RWPE2 (cell line): ENCODE data around the gene ITGB1.

Experiments used
- ATAC-seq: fragments of 200-7000 bp; cut with Tn5 transposase; 3 replicates; pipeline ENCODE4 v1.9.1; 2021; ENCODE audit warnings: low read depth
- DNase-seq: peaks from one replicate; pipeline ENCODE4 v3.0.0-alpha.2; 2020; ENCODE audit warnings: low spot score
- H3K27ac ChIP-seq: fragments of 450-650 bp; 2 replicates; pipeline ENCODE4 v1.5.1; 2017; ENCODE audit warnings: mild to moderate bottlenecking; ENCODE audit not compliant: poor library complexity, severe bottlenecking
- H3K27me3 ChIP-seq: fragments of 250-450 bp; sonication (Bioruptor Pico); 2 replicates; pipeline ENCODE4 v1.5.1; 2021; ENCODE audit warnings: mild to moderate bottlenecking, moderate library complexity; ENCODE audit not compliant: insufficient read depth, poor library complexity, severe bottlenecking
- H3K36me3 ChIP-seq: fragments of 250-450 bp; sonication (Bioruptor Pico); 2 replicates; pipeline ENCODE4 v1.5.1; 2020; ENCODE audit warnings: low read depth, mild to moderate bottlenecking, moderate library complexity
- H3K4me1 ChIP-seq: fragments of 250-450 bp; sonication (Bioruptor Pico); 2 replicates; pipeline ENCODE4 v1.5.1; 2021; ENCODE audit warnings: mild to moderate bottlenecking, moderate library complexity; ENCODE audit not compliant: insufficient read depth, poor library complexity, severe bottlenecking
- H3K4me3 ChIP-seq: fragments of 250-450 bp; sonication (Bioruptor Pico); 2 replicates; pipeline ENCODE4 v1.5.1; 2021; ENCODE audit warnings: mild to moderate bottlenecking, moderate library complexity; ENCODE audit not compliant: severe bottlenecking
- H3K9me3 ChIP-seq: fragments of 250-450 bp; sonication (Bioruptor Pico); 2 replicates; pipeline ENCODE4 v1.5.1; 2021; ENCODE audit warnings: mild to moderate bottlenecking, moderate library complexity; ENCODE audit not compliant: severe bottlenecking
- TF ChIP-seq, protein P1 (sequence below): fragments of 450-650 bp; IDR thresholded peaks from one replicate; pipeline ENCODE4 v1.5.1; 2017; ENCODE audit warnings: mild to moderate bottlenecking, moderate library complexity; ENCODE audit not compliant: poor library complexity, severe bottlenecking

The ITGB1 gene

DNA sequence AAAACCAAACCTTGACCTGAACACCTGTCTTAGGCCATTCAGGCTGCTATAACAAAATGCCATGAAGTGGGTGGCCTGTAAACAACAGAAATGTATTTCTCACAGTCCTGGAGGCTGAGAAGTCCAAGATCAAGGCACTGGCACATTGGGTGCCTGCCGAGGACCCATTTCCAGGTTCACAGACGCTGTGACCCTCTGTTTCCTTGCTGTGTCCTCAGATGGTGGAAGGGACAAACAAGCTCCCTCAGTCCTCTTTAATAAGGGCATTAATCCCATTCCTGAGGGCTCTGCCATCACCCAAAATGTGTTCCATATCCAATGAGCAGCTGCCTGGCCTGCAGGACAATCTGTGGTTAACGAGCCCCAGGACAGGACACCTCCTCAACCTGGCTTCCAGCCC is 67.6 kb downstream of the ITGB1 start:
- DNase-seq (no peak), ATAC-seq (no peak)
- H3K27me3 ChIP-seq, result no peaks in the 10 kb centered on the region
- H3K27ac ChIP-seq, result no peak overlapping the region
- H3K4me3 ChIP-seq, result no peak overlapping the region
- peaks cover 9% of the 10 kb centered on the region for H3K36me3 ChIP-seq
- no peaks in the 10 kb centered on the region for H3K9me3 ChIP-seq
- no peaks in the 10 kb centered on the region for H3K4me1 ChIP-seq
- TF ChIP-seq, protein P1, sequence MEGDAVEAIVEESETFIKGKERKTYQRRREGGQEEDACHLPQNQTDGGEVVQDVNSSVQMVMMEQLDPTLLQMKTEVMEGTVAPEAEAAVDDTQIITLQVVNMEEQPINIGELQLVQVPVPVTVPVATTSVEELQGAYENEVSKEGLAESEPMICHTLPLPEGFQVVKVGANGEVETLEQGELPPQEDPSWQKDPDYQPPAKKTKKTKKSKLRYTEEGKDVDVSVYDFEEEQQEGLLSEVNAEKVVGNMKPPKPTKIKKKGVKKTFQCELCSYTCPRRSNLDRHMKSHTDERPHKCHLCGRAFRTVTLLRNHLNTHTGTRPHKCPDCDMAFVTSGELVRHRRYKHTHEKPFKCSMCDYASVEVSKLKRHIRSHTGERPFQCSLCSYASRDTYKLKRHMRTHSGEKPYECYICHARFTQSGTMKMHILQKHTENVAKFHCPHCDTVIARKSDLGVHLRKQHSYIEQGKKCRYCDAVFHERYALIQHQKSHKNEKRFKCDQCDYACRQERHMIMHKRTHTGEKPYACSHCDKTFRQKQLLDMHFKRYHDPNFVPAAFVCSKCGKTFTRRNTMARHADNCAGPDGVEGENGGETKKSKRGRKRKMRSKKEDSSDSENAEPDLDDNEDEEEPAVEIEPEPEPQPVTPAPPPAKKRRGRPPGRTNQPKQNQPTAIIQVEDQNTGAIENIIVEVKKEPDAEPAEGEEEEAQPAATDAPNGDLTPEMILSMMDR, result no peak

DNA sequence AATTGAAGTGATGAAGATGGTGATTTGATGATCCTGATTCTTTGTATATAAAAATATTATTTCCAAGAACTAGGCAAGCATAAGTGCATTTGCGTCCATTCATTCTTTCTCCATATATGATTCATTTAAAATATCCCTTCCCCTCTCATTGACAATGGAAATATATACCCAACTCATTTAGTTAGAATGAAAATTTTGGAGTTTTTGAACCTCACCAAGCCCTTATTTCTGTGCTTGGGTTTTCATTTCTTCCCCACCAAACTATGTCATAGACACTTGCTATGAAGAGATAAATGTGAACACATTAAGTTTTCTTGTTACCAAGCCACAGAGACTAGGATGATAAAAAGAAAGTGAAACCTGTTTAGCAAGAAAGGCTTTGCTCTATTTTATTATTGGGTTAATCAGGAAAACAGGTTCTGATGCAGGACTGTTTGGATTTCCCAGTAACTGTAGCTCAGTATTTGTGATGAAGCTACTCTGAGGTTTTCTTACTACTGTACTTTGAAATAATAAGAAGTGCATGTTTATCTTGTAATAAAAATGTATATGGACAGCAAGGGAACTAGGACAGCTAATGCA is 68.3 kb downstream of the ITGB1 start:
- Histone ChIP-seq H3K36me3 (peaks cover 7% of the 10 kb centered on the region; the same call in 1 of the 2 replicates), H3K9me3 (no peaks in the 10 kb centered on the region), H3K4me3 (no peak overlapping the region), H3K4me1 (no peaks in the 10 kb centered on the region), H3K27me3 (no peaks in the 10 kb centered on the region), H3K27ac (no peak overlapping the region)
- ATAC-seq (no peak), DNase-seq (no peak)
- TF ChIP-seq, protein P1, result no peak

DNA sequence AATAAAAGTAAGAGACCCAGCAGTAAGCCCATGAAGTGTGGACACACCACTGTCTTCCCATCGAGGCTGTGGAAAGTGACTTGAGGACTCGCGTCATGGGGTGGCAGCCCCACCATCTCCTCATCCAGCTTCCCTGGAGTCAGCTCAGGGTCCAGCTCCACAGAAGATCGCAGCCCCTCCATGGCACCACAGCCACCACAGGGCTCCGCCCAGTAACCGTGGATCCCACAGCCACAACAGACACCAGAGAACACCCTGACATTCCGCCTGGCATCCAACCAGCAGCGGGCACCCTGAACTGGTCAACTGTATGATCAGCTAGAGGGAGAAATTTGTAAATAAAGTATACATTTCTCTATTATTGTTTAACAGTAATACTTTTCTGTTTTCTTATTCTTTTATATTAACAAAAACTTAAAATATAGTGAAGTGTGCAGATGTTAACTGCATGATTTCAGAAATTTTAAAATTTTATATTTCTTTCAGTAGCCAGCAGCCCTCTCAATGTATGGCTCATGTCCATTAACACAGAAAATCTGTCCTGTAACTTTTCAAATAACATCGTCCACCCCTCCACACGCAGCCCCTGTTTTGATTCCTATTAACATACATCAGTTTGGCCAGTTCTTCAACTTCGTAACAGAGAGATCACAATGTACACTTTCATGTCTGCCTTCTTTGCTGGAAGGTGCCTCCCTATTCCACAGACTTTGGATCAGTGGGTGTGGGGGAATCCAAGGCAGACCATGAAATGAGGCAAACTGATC is 69.7 kb downstream of the ITGB1 start:
- no peak overlapping the region for H3K4me3 ChIP-seq
- TF ChIP-seq, protein P1, result no peak
- no peaks in the 10 kb centered on the region for H3K4me1 ChIP-seq
- H3K27ac ChIP-seq, result no peak overlapping the region
- no peaks in the 10 kb centered on the region for H3K9me3 ChIP-seq
- ATAC-seq, result no peak
- H3K27me3 ChIP-seq, result no peaks in the 10 kb centered on the region
- no peak for DNase-seq
- H3K36me3 ChIP-seq, result 0 out of 2 replicates have a peak, but pooled peaks cover 3% of the 10 kb centered on the region

DNA sequence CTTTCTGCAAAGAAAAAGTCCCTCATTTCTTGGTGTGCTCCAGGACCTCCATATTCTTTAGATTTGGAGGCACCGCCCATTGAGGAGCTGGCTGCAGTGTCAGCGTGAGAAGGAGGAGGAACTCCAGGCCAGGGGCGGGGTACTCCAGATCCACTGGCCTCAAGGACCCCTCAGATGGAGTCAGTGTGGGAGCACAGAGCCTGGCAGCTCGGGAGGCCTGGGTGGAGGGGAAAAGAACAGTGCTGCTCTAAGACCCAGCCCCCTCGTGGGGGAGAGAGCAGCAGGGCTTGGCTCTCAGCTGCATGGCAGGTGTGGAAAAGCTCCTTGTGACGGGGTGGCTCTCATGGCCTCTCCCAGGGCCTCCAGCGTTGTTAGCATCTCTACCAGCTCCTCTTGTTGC is 70.5 kb downstream of the ITGB1 start:
- Histone ChIP-seq H3K4me3 (no peak overlapping the region), H3K27me3 (no peaks in the 10 kb centered on the region), H3K4me1 (no peaks in the 10 kb centered on the region), H3K36me3 (0 out of 2 replicates have a peak, but pooled peaks cover 3% of the 10 kb centered on the region), H3K9me3 (no peaks in the 10 kb centered on the region), H3K27ac (no peak overlapping the region)
- ATAC-seq (0 out of 3 replicates have a peak, but pooled peaks have one; percentile 2), DNase-seq (no peak)
- TF ChIP-seq, protein P1, result no peak

DNA sequence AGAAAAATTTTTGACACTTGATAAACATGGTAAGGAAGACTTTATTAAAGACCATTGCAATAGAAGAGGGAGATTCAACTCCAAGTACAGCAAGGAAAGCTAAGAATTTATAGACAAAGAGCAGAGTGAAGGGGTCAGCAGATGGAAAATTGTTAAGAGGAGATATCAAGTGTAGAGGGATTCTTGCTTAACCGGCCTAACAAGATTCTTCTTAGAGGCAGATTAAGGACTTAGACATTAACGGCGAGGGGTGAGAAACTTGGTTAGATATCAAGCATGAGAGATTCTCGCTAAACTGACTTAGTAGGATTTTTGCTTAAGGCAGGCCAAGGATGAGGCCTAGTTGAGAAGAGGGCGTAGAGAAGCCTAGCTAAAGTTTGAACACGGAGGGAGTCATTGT is 76.0 kb downstream of the ITGB1 start:
- H3K4me1 ChIP-seq, result no peaks in the 10 kb centered on the region
- no peak overlapping the region for H3K4me3 ChIP-seq
- TF ChIP-seq, protein P1, result no peak
- H3K9me3 ChIP-seq, result no peaks in the 10 kb centered on the region
- no peaks in the 10 kb centered on the region for H3K27me3 ChIP-seq
- no peaks in the 10 kb centered on the region; the same call in 1 of the 2 replicates for H3K36me3 ChIP-seq
- no peak for DNase-seq
- no peak overlapping the region for H3K27ac ChIP-seq
- ATAC-seq, result no peak
